HEK293 (cell line): ENCODE results near the gene CLDN3.

Experiments used
- CTCF ChIA-PET: fragments of 350-600 bp; formaldehyde crosslinking; extraction: SDS; loops from one replicate; lab custom pipeline; 2021; ENCODE audit warnings: antibody characterized with exemption; lab: Yijun Ruan, JAX
- POLR2A ChIA-PET: fragments of 300-600 bp; formaldehyde crosslinking; extraction: SDS; loops from one replicate; lab custom pipeline; 2020; ENCODE audit warnings: antibody characterized with exemption, inconsistent platforms; lab: Yijun Ruan, JAX
- H3K27ac ChIP-seq: fragments of 200-500 bp; sonication (Bioruptor generic); 2 replicates; pipeline ENCODE4 v1.5.1; 2014; ENCODE audit warnings: low read depth, low read length, control low read depth, inconsistent platforms; ENCODE audit errors: extremely low read depth
- H3K36me3 ChIP-seq, 2 experiments: fragments of 200-500 bp in 1 of 2; sonication (Bioruptor generic) in 1 of 2; 1 replicate in 1 of 2; 2 replicates in 1 of 2; pipeline ENCODE4 v1.5.1; 2014 to 2017; ENCODE audit warnings: inconsistent platforms in 2 of 2, low read length in 2 of 2; ENCODE audit not compliant: control insufficient read depth in 2 of 2, insufficient read depth in 1 of 2
- H3K4me1 ChIP-seq: fragments of 200-500 bp; sonication (Bioruptor generic); 2 replicates; pipeline ENCODE4 v1.5.1; 2014; ENCODE audit warnings: mild to moderate bottlenecking, low read length, inconsistent platforms; ENCODE audit not compliant: control insufficient read depth, insufficient read depth
- H3K4me3 ChIP-seq: 2 replicates; pipeline ENCODE4 v1.5.1; 2011; ENCODE audit warnings: low read depth, mild to moderate bottlenecking, control low read depth, low read length, moderate library complexity
- H3K9me3 ChIP-seq: fragments of 200-500 bp; sonication (Bioruptor generic); 2 replicates; pipeline ENCODE4 v1.5.1; 2014; ENCODE audit warnings: low read depth, low read length, inconsistent platforms; ENCODE audit not compliant: control insufficient read depth, insufficient read depth
- EGR2 ChIP-seq: fragments of 450-650 bp; formaldehyde crosslinking; IDR thresholded peaks from 2 replicates; pipeline ENCODE4 v1.5.1; 2016; ENCODE audit warnings: low read depth, missing biosample characterization, missing genetic modification characterization
- HOXD13 ChIP-seq: sonication (generic); formaldehyde crosslinking; IDR thresholded peaks from 2 replicates; pipeline ENCODE4 v1.8.0; 2022; ENCODE audit warnings: missing genetic modification reagents, borderline replicate concordance
- KLF16 ChIP-seq: fragments of 450-650 bp; formaldehyde crosslinking; IDR thresholded peaks from 2 replicates; pipeline ENCODE4 v1.5.1; 2017; ENCODE audit warnings: missing biosample characterization, missing genetic modification characterization
- MYNN ChIP-seq: fragments of 450-650 bp; formaldehyde crosslinking; IDR thresholded peaks from 2 replicates; pipeline ENCODE4 v1.5.1; 2016; ENCODE audit warnings: missing biosample characterization, missing genetic modification characterization, borderline replicate concordance
- ZBTB26 ChIP-seq: fragments of 450-650 bp; formaldehyde crosslinking; optimal IDR thresholded peaks from 2 replicates; pipeline ENCODE3; 2016; ENCODE audit warnings: missing biosample characterization, mild to moderate bottlenecking, missing genetic modification characterization
- ZBTB6 ChIP-seq: fragments of 450-650 bp; formaldehyde crosslinking; IDR thresholded peaks from 2 replicates; pipeline ENCODE4 v1.5.1; 2017; ENCODE audit warnings: missing biosample characterization, missing genetic modification characterization
- ZFHX2 ChIP-seq: fragments of 450-650 bp; formaldehyde crosslinking; conservative IDR thresholded peaks from 2 replicates; pipeline ENCODE4 v1.5.1; 2016; ENCODE audit warnings: missing biosample characterization, missing genetic modification characterization
- ZNF19 ChIP-seq: fragments of 450-650 bp; formaldehyde crosslinking; IDR thresholded peaks from 2 replicates; pipeline ENCODE4; 2016; ENCODE audit warnings: missing biosample characterization, missing genetic modification characterization, low read depth
- ZNF292 ChIP-seq: fragments of 450-650 bp; formaldehyde crosslinking; IDR thresholded peaks from 2 replicates; pipeline ENCODE4 v1.5.1; 2016; ENCODE audit warnings: low read depth, missing biosample characterization, missing genetic modification characterization, borderline replicate concordance
- ZNF391 ChIP-seq: fragments of 450-650 bp; formaldehyde crosslinking; IDR thresholded peaks from 2 replicates; pipeline ENCODE4 v1.5.1; 2016; ENCODE audit warnings: low read depth, missing biosample characterization, missing genetic modification characterization, borderline replicate concordance
- ZNF488 ChIP-seq: fragments of 450-650 bp; formaldehyde crosslinking; IDR thresholded peaks from 2 replicates; pipeline ENCODE4 v1.5.1; 2016; ENCODE audit warnings: missing biosample characterization, missing genetic modification characterization
- ZNF518A ChIP-seq: fragments of 450-650 bp; formaldehyde crosslinking; conservative IDR thresholded peaks from 2 replicates; pipeline ENCODE4 v1.5.1; 2016; ENCODE audit warnings: low read depth, missing biosample characterization, missing genetic modification characterization
- ZNF654 ChIP-seq: fragments of 450-650 bp; formaldehyde crosslinking; IDR thresholded peaks from 2 replicates; pipeline ENCODE4 v1.5.1; 2016; ENCODE audit warnings: low read depth, missing biosample characterization, missing genetic modification characterization
- ZNF658 ChIP-seq: fragments of 450-650 bp; formaldehyde crosslinking; IDR thresholded peaks from 2 replicates; pipeline ENCODE4; 2016; ENCODE audit warnings: missing biosample characterization, missing genetic modification characterization
- ZSCAN4 ChIP-seq: fragments of 450-650 bp; formaldehyde crosslinking; IDR thresholded peaks from 2 replicates; pipeline ENCODE4 v1.5.1; 2017; ENCODE audit warnings: missing biosample characterization, missing genetic modification characterization

Gene CLDN3

GRCh38 chr7:73779517-73779916 is 9.4 kb upstream of the CLDN3 start:
- Histone ChIP-seq H3K4me3 (no peak overlapping the region), H3K4me1 (no peaks in the 10 kb centered on the region), H3K9me3 (no peaks in the 10 kb centered on the region), H3K27ac (no peak overlapping the region), H3K36me3 (no peaks in the 10 kb centered on the region)
- POLR2A ChIA-PET: no interaction called here
- CTCF ChIA-PET: no interaction called here
- TF ChIP-seq MYNN (tag by site-specific recombination) (no peak), ZNF654 (tag by site-specific recombination) (no peak), ZNF658 (tag by site-specific recombination) (no peak), HOXD13 (no peak), ZNF518A (tag by site-specific recombination) (no peak), ZNF19 (tag by site-specific recombination) (no peak), ZBTB26 (tag by site-specific recombination) (no peak), ZBTB6 (tag by site-specific recombination) (no peak), ZNF488 (tag by site-specific recombination) (no peak), ZNF292 (tag by site-specific recombination) (no peak)
- TF ChIP-seq, all 188 proteins: peak for 0

- H3K4me3 ChIP-seq: no peak overlapping the region
- no peak overlapping the region for H3K27ac ChIP-seq
- no peaks in the 10 kb centered on the region for H3K9me3 ChIP-seq
- no peaks in the 10 kb centered on the region for H3K36me3 ChIP-seq
- ChIA-PET POLR2A (no interaction called here), CTCF (no interaction called here)
- TF ChIP-seq KLF16 (tag by site-specific recombination): no peak
- peak; percentile 71 for TF ChIP-seq ZSCAN4 (tag by site-specific recombination)
- no peak for TF ChIP-seq ZNF391
- TF ChIP-seq EGR2 (tag by site-specific recombination): 0 out of 2 replicates have a peak, but pooled peaks have one; percentile 5
- TF ChIP-seq ZFHX2: 0 out of 2 replicates have a peak, but pooled peaks have one; percentile 14
- no peaks in the 10 kb centered on the region for H3K4me1 ChIP-seq
Measured at GRCh38 chr7:73778801-73779389, 8.8 kb upstream of the CLDN3 start.
